IMR-90 (cell line): ENCODE measurements around the gene PEX7.

Experiments
- BHLHE40 ChIP-seq: fragments of 150-350 bp; IDR thresholded peaks from 2 replicates; pipeline ENCODE4 v1.6.1; 2016; ENCODE audit warnings: mild to moderate bottlenecking, low read depth, low read length
- CEBPB ChIP-seq: IDR thresholded peaks from 2 replicates; pipeline ENCODE4 v1.6.1; 2012; ENCODE audit warnings: low read depth, low read length, improper control_type of control experiment
- CHD1 ChIP-seq: IDR thresholded peaks from 2 replicates; pipeline ENCODE4 v1.6.1; 2012; ENCODE audit warnings: low read depth, low read length, improper control_type of control experiment
- CTCF ChIP-seq: conservative IDR thresholded peaks from 2 replicates; pipeline ENCODE4 v1.5.1; 2012; ENCODE audit warnings: mild to moderate bottlenecking, low read depth, low read length, improper control_type of control experiment
- ELK1 ChIP-seq: fragments of 150-350 bp; IDR thresholded peaks from 2 replicates; pipeline ENCODE4 v1.6.1; 2016; ENCODE audit warnings: low read depth, mild to moderate bottlenecking, low read length, moderate library complexity, borderline replicate concordance
- POLR2A ChIP-seq: IDR thresholded peaks from 2 replicates; pipeline ENCODE4 v1.6.1; 2012; ENCODE audit warnings: mild to moderate bottlenecking, low read depth, low read length
- RAD21 ChIP-seq: IDR thresholded peaks from 2 replicates; pipeline ENCODE4 v1.6.1; 2012; ENCODE audit warnings: low read length, improper control_type of control experiment
- RCOR1 ChIP-seq: IDR thresholded peaks from 2 replicates; pipeline ENCODE4 v1.6.1; 2012; ENCODE audit warnings: mild to moderate bottlenecking, low read length, improper control_type of control experiment; ENCODE audit not compliant: insufficient replicate concordance
- RFX5 ChIP-seq: IDR thresholded peaks from 2 replicates; pipeline ENCODE4 v1.8.0; 2012; ENCODE audit warnings: low read depth, mild to moderate bottlenecking, low read length, moderate library complexity
- SMC3 ChIP-seq: fragments of 150-350 bp; IDR thresholded peaks from 2 replicates; pipeline ENCODE4 v1.6.1; 2016; ENCODE audit warnings: low read depth, mild to moderate bottlenecking, antibody characterized with exemption, low read length, moderate library complexity
- USF2 ChIP-seq: fragments of 150-350 bp; IDR thresholded peaks from 2 replicates; pipeline ENCODE4 v1.6.1; 2017; ENCODE audit warnings: mild to moderate bottlenecking, antibody characterized with exemption, low read length, low read depth

- no peak for TF ChIP-seq POLR2A
- TF ChIP-seq RAD21: no peak
- TF ChIP-seq CTCF: no peak
- TF ChIP-seq CEBPB: no peak
- no peak for TF ChIP-seq BHLHE40
- TF ChIP-seq RFX5: no peak
- TF ChIP-seq USF2: no peak
- no peak for TF ChIP-seq RCOR1
- TF ChIP-seq CHD1: no peak
- no peak for TF ChIP-seq SMC3
- TF ChIP-seq ELK1: no peak
These were observed 140.9 kb downstream of the PEX7 start for GRCh38 chr6:136963259-136963658.
